ENCODE measurements around the gene DEAF1. TPM values are rescaled to one million over a fixed set of nuclear protein-coding genes. Genes with fewer than 3 reads are reported as not detected.

Gene DEAF1
- total RNA-seq, 1 experiment from 2014 or later, result 33.9 TPM

DNA sequence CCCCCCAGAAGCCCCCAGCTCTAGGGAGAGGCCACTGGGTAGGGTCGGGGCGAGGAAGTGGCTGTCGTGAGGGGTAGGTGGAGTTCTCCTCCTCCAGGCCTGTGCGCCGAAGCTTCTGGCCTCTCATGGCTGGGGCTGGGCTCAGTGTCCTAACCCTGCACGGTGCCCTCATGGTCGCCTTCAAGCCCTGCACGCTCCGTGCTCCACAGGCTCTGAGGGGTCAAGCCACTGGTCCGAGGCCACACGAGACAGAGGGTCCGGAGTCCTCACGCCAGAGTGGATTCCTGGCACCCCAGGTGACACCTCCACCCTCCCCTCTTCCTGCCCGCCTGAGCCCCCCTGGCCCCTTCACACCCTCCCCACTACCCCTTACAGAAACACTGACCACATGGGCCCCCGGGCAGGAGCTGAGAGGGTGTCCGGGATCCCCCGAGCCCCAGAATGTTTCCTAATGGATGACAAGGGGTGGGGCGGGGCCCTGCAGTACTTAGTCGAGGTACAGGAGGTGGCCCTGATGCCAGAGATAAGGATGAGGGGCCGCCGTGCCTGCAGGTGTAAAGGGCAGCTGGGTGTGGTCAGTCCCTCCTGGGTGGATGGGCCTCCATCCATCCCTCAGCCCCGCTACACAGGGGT, 69.3 kb downstream of the DEAF1 start:
- H3K27ac ChIP-seq (ENCODE audit: low read depth, low read length), result no peak overlapping the region
- RAD21 ChIA-PET (ENCODE audit: low non-redundant PET in 1 of 2, low total read pairs in 2 of 2, uncharacterized antibody in 2 of 2, unreplicated experiment in 2 of 2), result no interaction called here
- BruUV-seq (replicated peaks), result no TSS peak
- no peaks in the 10 kb centered on the region for H3K9me3 ChIP-seq (ENCODE audit: control insufficient read depth in 1 of 2, insufficient read depth in 1 of 2, low read depth in 1 of 2, low read length in 2 of 2)
- CTCF ChIA-PET, result no interaction called here
- H3K27me3 ChIP-seq (ENCODE audit: insufficient read depth, low read length), result no peaks in the 10 kb centered on the region
- TF ChIP-seq CEBPB (IDR thresholded peaks at IDR 0.05; ENCODE audit: low read depth), result no peak
- TF ChIP-seq ELF1 (IDR thresholded peaks at IDR 0.05; ENCODE audit: borderline replicate concordance, low read depth), result no peak
- no peak for TF ChIP-seq POLR2A (IDR thresholded peaks at IDR 0.05; ENCODE audit: borderline replicate concordance, extremely low read depth, insufficient read depth, insufficient read length)
- TF ChIP-seq EZH2 (IDR thresholded peaks at IDR 0.05), result no peak
- TF ChIP-seq POLR2AphosphoS5 (IDR thresholded peaks at IDR 0.05; ENCODE audit: low read depth, low read length), result no peak
- TF ChIP-seq JUND (IDR thresholded peaks at IDR 0.05), result no peak
- no peak for TF ChIP-seq SP1 (IDR thresholded peaks at IDR 0.05; ENCODE audit: low read depth)
- TF ChIP-seq, protein P1, sequence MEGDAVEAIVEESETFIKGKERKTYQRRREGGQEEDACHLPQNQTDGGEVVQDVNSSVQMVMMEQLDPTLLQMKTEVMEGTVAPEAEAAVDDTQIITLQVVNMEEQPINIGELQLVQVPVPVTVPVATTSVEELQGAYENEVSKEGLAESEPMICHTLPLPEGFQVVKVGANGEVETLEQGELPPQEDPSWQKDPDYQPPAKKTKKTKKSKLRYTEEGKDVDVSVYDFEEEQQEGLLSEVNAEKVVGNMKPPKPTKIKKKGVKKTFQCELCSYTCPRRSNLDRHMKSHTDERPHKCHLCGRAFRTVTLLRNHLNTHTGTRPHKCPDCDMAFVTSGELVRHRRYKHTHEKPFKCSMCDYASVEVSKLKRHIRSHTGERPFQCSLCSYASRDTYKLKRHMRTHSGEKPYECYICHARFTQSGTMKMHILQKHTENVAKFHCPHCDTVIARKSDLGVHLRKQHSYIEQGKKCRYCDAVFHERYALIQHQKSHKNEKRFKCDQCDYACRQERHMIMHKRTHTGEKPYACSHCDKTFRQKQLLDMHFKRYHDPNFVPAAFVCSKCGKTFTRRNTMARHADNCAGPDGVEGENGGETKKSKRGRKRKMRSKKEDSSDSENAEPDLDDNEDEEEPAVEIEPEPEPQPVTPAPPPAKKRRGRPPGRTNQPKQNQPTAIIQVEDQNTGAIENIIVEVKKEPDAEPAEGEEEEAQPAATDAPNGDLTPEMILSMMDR (IDR thresholded peaks at IDR 0.05 in 2 of 3, conservative IDR thresholded peaks at IDR 0.05 in 1 of 3; ENCODE audit: borderline replicate concordance in 1 of 3, insufficient read depth in 1 of 3, low read depth in 2 of 3, low read length in 2 of 3), result no peak
- no peak for TF ChIP-seq FOSL1 (IDR thresholded peaks at IDR 0.05; ENCODE audit: low read depth)
- TF ChIP-seq, protein P2, sequence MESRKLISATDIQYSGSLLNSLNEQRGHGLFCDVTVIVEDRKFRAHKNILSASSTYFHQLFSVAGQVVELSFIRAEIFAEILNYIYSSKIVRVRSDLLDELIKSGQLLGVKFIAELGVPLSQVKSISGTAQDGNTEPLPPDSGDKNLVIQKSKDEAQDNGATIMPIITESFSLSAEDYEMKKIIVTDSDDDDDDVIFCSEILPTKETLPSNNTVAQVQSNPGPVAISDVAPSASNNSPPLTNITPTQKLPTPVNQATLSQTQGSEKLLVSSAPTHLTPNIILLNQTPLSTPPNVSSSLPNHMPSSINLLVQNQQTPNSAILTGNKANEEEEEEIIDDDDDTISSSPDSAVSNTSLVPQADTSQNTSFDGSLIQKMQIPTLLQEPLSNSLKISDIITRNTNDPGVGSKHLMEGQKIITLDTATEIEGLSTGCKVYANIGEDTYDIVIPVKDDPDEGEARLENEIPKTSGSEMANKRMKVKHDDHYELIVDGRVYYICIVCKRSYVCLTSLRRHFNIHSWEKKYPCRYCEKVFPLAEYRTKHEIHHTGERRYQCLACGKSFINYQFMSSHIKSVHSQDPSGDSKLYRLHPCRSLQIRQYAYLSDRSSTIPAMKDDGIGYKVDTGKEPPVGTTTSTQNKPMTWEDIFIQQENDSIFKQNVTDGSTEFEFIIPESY (IDR thresholded peaks at IDR 0.05; ENCODE audit: extremely low read depth, insufficient replicate concordance, low read length), result no peak
- TF ChIP-seq, protein P3, sequence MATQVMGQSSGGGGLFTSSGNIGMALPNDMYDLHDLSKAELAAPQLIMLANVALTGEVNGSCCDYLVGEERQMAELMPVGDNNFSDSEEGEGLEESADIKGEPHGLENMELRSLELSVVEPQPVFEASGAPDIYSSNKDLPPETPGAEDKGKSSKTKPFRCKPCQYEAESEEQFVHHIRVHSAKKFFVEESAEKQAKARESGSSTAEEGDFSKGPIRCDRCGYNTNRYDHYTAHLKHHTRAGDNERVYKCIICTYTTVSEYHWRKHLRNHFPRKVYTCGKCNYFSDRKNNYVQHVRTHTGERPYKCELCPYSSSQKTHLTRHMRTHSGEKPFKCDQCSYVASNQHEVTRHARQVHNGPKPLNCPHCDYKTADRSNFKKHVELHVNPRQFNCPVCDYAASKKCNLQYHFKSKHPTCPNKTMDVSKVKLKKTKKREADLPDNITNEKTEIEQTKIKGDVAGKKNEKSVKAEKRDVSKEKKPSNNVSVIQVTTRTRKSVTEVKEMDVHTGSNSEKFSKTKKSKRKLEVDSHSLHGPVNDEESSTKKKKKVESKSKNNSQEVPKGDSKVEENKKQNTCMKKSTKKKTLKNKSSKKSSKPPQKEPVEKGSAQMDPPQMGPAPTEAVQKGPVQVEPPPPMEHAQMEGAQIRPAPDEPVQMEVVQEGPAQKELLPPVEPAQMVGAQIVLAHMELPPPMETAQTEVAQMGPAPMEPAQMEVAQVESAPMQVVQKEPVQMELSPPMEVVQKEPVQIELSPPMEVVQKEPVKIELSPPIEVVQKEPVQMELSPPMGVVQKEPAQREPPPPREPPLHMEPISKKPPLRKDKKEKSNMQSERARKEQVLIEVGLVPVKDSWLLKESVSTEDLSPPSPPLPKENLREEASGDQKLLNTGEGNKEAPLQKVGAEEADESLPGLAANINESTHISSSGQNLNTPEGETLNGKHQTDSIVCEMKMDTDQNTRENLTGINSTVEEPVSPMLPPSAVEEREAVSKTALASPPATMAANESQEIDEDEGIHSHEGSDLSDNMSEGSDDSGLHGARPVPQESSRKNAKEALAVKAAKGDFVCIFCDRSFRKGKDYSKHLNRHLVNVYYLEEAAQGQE (IDR thresholded peaks at IDR 0.05; ENCODE audit: low read depth), result no peak
- no peak for TF ChIP-seq CBX3 (IDR thresholded peaks at IDR 0.05; ENCODE audit: low read depth)
- TF ChIP-seq, protein P4, sequence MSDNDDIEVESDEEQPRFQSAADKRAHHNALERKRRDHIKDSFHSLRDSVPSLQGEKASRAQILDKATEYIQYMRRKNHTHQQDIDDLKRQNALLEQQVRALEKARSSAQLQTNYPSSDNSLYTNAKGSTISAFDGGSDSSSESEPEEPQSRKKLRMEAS (IDR thresholded peaks at IDR 0.05), result no peak
- TF ChIP-seq SIN3A (IDR thresholded peaks at IDR 0.05; ENCODE audit: low read depth), result no peak
- no peak for TF ChIP-seq EGR1 (IDR thresholded peaks at IDR 0.05; ENCODE audit: low read depth)
- TF ChIP-seq SRF (IDR thresholded peaks at IDR 0.05; ENCODE audit: low read depth), result no peak
- TF ChIP-seq YY1 (IDR thresholded peaks at IDR 0.05; ENCODE audit: extremely low read depth, insufficient replicate concordance, low read depth, low read length), result no peak
- TF ChIP-seq, protein P5, sequence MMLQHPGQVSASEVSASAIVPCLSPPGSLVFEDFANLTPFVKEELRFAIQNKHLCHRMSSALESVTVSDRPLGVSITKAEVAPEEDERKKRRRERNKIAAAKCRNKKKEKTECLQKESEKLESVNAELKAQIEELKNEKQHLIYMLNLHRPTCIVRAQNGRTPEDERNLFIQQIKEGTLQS (IDR thresholded peaks at IDR 0.05), result no peak
- POLR2A ChIA-PET, result no interaction called here
- no peak overlapping the region for H3K4me2 ChIP-seq (ENCODE audit: low read length)
- no peak overlapping the region for H3K9ac ChIP-seq (ENCODE audit: low read length)
- no peaks in the 10 kb centered on the region for H3K36me3 ChIP-seq (ENCODE audit: control insufficient read depth in 1 of 2, insufficient read depth in 2 of 2, low read length in 2 of 2)
- DNase-seq (ENCODE audit: low read depth, low spot score) (no peak), ATAC-seq (no peak)
- no peak overlapping the region for H2AFZ ChIP-seq (ENCODE audit: low read depth, low read length, poor library complexity, severe bottlenecking)
- intact Hi-C loops (cut with micrococcal nuclease), result no loop called here
- H4K20me1 ChIP-seq (ENCODE audit: insufficient read depth), result no peaks in the 10 kb centered on the region
- H3K79me2 ChIP-seq (ENCODE audit: insufficient read depth, low read length), result no peaks in the 10 kb centered on the region
- H3K4me3 ChIP-seq (replicated peaks in 1 of 2; ENCODE audit: low read depth in 1 of 2, low read length in 2 of 2), result no peak overlapping the region
- peaks cover 0 to 28% of the 10 kb centered on the region in 2 experiments; a peak in 2 of 4 replicates for H3K4me1 ChIP-seq (ENCODE audit: control insufficient read depth in 1 of 2, insufficient read depth in 2 of 2, low read length in 2 of 2)
- H3K9me2 ChIP-seq (ENCODE audit: insufficient read depth), result no peaks in the 10 kb centered on the region

Data from HCT116 (cell line).